Stimulated activated CD4-positive, alpha-beta T cell treated with anti-CD3 and anti-CD28 coated beads, Interleukin-2, amount 100 ng/mL, for 48 hours (primary cell): ENCODE measurements around the gene COL6A2.
"Not testable (repeated sequence)": the region's sequence is repeated elsewhere in the genome, so short reads cannot be mapped to it uniquely, and the experiment has no call there.

Experiments
- DNase-seq, 2 donors: peaks; one replicate each; pipeline ENCODE4 v3.0.0-alpha.2; 2020

The COL6A2 gene

DNA sequence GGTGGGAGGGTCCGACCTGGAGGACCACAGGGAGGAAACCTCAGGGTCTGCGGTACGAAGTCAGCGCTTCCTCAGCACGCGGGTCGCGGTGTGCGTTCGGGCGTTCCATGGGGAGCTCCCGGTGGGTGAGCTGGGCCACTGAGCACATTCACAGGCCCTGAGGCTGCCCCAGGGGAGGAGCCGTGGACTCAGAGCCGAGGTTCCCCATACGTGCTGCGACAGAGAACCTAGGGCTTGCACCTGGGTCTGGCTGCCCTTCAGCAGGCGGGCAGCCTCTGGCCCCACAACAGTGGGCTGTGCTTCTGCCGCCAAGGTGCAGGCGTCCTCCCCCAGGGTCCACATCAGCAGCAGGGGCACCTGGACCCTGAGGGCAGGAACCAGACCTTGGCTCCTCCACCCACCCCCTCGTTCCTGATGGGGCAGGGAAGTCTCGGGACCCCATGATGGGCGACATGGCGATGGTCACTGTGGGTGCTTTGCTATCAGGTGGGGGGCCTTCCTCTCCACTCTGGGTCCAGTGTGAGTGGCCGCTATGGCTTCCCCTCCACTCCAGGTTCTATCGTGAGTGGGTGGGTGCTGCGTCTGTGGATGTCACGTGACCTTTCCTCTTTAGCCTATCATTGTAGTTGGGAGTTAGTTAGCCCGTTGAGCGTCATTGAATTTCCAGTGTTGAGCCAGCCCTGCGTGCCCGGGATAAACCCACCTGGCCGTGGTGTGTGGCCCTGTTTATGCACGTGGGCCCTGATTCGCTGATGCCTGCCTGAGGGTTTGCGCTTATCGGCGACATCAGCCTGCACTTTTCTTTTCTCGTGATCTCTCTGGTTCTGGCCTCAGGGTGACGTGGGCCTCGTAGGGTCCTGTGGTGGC, 29.6 kb downstream of the COL6A2 start:
- no peak for DNase-seq

DNA sequence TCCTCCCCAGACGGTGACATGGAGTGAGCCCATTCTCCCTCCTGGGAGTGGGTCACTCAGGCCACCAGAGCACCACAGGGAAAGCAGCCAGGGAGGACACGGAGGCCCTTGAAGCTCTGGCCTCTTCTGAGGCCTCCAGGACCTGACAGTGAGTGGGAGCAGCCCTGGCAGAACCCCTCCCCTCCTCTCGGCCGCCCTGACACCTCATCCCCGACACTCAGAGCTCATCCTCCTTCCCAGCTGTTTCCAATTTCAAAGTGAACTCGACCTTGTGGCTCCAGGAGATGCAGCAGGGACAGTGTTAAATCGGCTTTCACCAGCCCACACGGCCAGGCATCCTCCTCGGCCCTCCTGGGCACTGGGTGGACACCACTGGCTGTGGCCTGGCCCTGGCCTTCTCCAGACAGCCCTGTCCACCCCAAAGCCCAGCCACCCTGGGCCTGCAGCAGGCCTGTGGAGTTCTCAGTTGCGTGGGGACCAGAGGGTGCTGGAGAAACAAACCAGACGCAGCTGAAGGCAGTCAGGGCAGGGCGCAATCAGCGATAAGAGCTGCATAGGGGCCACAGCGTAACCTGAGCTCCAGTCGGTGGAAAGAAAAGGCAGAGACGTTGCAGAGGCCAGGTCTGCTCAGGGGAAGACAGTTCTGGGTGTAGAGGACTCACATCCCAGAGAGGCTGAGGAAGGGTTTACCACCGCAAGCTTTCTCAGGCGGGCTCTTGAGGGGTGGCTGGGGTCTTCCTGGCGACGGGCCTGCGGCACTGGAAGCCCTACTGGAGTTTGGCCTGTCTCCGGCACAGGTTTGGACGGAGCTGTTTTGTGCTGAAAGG, 30.4 kb downstream of the COL6A2 start:
- DNase-seq, result no peak

DNA sequence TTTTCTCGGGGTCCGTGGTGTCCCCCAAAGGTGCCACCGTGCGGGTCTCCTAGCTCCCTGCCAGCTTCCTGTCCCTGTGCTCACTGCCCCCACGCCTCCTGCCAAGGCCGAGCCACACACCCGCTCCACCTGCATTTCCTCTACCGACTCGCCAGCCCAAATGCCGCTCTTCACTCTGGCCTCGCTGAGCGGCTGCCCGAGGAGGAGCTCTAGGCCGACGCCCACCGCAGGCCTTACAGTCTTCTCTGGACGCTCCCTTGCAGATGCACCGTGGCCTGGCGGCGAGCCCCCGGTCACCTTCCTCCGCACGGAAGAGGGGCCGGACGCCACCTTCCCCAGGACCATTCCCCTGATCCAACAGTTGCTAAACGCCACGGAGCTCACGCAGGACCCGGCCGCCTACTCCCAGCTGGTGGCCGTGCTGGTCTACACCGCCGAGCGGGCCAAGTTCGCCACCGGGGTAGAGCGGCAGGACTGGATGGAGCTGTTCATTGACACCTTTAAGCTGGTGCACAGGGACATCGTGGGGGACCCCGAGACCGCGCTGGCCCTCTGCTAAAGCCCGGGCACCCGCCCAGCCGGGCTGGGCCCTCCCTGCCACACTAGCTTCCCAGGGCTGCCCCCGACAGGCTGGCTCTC, 31.1 kb downstream of the COL6A2 start:
- no peak for DNase-seq

DNA sequence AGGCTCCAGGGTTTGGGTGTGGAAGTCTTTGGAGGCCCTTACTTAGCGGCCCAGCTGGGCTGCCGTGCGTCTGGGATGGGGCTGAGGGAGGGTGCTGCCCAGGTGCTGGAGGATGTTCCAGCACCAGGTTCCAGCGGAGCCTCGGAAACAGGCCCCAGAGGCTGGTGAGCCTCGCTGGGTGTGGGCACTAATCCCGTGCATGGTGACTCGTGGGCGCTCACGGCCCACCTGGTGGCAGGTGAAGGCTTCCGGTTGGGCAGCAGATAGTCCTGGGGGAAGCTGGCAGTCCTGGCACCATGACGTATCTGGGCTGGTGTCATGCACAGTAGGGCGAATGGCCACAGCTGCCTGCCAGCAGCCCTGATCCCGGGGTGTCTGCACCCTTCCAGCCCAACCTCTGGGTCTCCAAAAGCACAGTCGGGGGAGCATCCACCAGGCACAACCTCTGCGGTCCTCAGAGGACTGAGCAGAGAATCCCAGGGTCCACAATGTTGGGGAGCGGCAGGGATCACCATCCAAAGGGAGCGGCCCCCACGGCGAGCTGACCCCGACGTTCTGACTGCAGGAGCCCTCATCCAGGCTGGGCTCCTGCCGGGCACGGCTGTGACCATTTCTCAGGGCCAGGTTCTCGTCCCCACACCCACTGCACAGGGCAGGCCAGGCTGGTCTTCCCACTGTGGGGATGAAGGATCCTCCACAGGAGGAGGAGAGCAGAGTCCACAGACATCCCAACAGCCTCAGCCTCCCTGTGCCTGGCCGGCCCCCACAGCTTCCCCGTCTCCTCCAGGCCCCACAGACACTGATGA, 32.1 kb downstream of the COL6A2 start:
- no peak for DNase-seq

DNA sequence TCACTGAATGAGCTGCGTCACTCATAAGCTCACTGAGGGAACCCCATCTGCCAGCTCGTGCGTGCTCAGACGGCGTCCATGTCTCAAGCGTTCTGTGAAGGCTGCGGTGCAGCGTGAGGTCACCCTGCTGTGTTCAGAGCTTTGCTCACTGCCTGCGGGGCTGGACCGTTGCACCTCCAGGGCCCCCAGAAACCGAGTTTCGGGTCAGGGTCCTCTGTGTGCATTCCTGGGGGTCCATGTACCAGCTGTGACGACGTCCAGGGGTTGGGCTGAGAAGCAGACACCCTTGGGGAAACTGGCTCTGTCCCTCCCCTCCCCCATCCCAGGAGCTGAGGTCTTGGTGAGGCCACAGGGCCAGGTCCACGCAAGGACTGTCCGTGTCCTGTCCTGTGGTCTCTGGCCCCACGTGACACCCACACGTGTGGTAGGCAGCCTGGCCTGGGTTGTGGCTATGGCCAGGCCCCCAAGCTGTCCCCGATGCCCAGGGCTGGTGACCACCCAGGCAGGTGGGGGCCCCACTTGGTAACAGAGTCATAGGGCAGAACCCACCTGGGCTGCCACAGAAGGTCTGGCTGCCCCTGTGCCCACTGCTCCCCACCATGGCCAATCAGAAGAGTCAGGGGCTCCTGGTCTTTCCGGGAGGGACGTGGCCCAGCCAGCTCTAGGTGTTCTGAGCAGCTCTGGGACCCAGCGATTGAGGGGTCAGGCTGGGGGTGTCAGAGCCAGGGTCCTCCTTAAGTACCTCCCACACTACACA, 33.1 kb downstream of the COL6A2 start:
- no peak for DNase-seq

DNA sequence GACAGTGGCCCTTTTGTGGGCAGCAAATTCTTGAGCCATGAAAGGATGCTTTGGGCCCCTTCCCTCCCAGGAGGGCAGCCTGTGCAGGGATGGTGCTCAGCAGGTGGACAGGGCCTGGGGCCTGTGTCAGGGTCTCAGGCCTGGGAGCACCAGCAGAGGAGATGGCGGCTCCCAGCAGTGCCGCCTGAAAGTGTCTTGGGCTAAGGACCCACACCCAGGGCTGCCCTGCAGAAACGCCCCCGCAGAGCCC, 33.6 kb downstream of the COL6A2 start:
- no peak for DNase-seq

DNA sequence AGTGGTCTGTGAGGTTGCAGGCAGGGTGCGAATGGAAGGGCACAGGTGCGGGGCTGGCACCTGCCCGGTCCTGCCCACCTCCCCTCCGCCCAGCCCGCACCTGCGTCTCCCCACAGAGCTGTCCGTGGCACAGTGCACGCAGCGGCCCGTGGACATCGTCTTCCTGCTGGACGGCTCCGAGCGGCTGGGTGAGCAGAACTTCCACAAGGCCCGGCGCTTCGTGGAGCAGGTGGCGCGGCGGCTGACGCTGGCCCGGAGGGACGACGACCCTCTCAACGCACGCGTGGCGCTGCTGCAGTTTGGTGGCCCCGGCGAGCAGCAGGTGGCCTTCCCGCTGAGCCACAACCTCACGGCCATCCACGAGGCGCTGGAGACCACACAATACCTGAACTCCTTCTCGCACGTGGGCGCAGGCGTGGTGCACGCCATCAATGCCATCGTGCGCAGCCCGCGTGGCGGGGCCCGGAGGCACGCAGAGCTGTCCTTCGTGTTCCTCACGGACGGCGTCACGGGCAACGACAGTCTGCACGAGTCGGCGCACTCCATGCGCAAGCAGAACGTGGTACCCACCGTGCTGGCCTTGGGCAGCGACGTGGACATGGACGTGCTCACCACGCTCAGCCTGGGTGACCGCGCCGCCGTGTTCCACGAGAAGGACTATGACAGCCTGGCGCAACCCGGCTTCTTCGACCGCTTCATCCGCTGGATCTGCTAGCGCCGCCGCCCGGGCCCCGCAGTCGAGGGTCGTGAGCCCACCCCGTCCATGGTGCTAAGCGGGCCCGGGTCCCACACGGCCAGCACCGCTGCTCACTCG, 34.1 kb downstream of the COL6A2 start:
- DNase-seq, result no peak

DNA sequence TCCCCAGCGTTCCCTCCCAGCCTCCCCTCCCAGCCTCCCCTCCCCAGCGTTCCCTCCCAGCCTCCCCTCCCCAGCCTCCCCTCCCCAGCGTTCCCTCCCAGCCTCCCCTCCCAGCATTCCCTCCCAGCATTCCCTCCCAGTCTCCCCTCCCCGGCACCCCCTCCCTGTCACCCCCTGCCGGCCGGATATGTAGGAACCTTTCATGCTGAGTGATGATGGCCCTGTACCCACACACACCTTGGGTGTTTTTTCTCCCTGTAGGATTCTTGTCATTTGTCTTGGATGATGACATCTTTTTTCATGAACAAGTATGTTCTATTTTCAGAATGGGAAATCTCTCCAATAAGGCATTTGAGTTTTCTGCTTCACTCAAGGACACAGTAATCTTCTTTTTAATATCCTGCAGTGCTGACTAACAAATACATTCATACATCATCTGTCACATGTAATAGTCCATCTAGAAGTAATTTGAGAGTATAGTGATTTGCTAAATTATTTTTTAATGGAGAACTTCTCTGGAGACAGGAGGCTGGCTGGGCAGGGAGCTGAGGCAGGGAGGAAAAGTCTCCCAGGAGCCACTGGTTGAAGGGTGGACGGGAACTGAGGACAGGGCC, 38.0 kb downstream of the COL6A2 start:
- DNase-seq, result no peak

DNA sequence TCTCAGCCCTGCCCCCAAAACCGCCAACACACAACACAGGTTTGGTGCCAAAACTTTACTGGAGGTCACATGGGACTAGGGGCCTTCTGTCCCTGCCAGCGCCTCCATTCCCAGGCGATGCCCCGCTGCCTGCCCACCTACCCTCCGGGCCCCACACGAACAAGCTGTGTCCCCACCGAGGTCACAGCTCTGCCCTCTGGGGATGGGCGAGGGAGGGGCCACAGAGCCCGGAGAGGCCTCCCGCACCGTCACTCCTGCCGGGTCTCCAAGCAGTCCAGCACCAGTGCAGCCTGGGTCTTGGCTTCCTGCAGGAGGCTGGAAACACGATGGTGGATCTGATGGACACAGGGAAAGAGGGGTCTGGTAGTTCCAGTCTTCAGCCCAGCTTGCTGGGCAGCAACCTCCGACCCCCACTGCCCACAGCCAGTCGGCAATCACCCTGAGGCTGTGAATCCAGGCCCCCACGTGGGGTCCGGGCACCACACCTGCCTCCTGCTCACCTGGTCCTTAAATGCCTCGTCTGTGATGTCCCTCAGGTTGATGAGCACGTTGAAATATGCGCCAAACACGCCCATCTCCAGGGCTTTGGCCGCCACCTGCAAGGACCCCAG, 38.9 kb downstream of the COL6A2 start:
- DNase-seq, result no peak

DNA sequence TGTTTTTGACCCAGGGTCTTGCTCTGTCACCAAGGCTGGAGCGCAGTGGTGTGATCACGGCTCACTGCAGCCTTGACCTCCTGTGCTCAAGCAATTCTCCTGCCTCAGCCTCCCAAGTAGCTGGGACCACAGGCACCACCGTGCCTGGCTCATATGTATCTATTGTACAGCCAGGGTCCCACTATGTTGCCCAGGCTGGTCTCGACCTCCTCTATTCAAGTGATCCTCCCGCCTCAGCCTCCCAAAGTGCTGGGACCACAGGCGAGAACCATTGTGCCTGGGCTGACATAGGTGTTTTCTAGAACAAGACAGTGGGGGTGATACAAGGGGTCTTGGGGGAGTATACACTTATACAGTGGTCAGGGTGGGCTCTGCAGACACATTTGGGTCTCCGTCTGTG, 40.0 kb downstream of the COL6A2 start:
- no peak for DNase-seq

DNA sequence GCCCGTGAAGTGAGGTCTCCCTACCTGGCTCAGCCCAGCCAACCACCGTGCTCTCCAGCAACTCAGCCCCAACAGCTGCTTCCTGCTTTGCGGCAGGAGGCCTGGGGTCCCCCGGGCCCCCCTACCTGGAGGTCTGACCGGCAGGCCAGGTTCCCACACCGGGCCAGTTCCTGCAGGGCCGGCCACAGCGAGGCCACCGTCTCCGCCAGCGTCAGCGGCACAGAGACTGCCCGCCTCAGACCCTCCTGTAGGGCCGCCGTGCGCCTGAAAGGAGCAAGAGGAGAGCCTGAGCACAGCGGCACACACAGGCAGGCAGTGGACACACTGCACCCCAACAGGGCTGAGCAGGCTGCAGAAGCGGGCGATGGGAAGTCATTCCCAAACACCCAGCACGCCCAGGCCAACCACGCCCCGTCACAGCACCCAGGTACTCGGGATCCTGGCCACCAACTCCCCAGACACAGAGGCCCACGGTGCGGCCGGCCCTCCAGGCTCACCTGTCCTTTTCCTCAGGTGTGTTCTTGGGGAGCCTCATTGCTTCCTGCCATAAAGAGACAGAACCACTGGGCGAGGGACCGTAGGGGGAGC, 40.6 kb downstream of the COL6A2 start:
- no peak for DNase-seq

DNA sequence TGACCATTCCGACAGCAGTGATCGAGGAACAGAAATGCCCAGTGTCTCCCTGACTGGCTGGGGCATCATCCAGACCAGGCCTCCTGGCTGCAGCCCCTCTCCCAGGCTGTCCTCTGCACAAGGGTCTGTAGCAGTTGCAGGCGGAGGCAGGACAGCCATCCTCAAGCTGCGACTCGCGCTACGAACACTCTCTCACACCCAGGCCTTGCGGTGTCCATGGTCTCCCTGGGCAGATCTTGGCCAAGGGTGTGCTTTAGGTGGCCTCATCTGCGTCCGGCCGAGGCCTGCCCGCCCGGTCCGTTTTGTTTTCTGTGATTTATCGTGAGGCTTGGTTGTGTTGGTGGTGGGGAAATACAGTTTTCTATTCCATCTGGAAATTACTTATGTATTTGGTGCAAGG, 41.8 kb downstream of the COL6A2 start:
- no peak for DNase-seq

DNA sequence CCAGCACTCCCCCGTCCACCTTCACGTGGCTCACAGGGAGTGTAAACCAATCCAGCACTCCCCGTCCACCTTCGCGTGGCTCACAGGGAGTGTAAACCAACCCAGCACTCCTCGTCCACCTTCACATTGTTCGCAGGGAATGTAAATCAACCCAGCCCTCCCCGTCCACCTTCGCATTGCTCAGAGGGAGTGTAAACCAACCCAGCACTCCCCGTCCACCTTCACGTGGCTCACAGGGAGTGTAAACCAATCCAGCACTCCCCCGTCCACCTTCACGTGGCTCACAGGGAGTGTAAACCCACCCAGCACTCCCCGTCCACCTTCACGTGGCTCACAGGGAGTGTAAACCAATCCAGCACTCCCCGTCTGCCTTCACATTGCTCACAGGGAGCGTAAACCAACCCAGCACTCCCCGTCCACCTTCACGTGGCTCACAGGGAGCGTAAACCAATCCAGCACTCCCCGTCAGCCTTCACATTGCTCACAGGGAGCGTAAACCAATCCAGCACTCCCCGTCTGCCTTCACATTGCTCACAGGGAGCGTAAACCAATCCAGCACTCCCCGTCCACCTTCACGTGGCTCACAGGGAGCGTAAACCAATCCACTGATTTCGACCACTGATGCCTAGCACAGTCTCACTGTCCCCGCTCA, 42.6 kb downstream of the COL6A2 start:
- DNase-seq, result not testable (repeated sequence)

DNA sequence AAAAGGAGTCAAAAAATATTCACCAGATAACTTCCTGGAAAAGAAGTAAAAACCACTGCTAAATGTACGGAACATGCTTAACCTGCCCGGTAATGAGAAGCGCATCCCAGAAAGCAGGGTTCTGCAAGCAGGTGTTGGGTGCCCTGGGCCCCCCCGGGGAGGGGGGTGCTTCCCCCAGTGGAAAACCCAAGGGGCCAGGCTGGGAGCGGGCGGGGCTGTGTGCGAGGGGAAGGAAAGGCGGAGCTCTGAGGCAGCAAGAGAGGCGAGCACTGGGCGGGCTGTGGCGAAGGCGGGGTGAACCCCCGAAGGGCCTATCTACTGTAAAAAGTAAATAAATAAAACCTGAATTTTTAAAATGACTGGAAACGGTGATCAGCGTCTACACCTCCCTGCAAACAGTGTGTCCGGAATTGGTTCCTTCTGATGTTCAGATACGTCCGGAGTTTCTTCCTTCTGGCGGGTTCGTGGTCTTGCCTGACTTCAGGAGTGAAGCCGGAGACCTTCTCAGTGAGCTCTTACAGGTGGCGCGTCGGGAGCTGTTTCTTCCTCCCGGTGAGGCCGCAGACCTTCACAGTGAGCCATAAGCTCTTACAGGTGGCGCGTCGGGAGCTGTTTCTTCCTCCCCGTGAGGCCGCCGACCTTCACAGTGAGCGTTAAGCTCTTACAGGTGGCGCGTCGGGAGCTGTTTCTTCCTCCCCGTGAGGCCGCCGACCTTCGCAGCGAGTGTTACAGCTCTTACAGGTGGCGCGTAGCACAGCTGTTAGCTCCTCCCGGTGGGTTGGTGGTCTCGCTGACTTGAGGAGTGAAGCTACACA, 44.1 kb downstream of the COL6A2 start:
- no peak for DNase-seq

DNA sequence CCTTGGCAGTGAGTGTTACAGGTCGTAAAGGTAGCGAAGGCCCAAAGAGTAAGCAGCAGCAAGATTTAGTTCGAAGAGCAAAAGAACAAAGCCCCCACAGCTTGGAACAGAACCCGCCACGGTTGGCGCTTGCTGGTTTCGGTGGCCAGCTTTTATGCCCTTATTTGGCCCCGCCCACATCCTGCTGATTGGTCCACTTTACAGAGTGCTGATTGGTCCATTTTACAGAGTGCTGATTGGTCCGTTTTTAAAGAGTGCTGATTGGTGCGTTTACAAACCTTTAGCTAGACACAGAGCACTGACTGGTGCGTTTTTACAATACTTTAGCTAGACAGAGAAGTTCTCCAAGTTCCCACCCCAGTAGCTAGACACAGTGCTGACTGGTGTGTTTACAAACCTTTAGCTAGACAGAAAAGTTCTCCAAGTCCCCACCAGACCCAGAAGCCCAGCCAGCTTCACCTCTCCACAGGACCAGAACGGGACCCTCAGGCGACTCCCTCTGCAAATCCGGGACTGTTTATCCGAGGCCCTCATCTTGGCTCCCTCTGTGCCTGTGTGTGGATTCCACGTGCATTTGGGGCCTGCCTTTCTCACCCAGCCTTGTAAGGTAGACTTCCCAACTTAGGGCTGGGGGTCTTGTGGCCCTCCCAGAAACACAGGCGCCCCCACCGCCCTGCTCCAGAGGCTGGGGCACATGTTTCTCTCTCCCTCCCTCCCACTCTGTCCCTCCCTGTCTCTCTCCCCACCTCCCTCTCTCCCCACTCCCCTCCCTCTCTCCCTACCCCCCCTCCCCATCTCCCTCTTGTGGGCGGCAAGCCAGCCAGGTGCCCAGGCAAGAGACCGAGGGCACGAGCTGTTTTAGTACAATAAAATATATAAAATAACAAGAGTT, 44.9 kb downstream of the COL6A2 start:
- no peak for DNase-seq

DNA sequence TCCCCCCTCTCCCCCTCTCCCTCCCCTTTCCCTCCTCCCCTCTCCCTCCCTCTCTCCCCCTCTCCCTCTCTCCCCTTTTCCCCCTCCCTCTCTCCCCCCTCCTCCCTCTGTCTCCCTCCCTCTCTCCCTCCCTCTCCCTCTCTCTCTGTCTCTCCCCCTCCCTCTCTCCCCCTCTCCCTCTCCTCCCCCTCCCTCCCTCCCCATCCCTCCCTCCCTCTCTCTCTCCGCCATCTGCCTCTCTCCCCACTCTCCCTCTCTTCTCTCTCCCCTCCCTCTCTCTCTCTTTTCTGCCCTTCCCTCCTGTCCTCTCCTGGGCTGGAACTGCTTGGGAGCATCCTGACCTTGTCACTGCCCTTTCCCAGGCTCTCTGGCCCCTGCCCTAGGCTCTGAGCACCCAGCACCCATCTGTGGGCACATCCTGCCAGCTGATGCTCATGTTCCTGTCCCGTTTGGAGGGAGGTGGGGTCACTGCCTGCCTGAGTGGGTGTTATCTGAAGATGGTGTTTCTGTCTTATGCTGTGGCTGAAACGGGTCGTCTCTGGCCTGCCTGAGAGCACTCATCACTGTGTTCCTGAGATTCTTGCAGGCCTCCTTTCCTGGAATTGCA, 46.7 kb downstream of the COL6A2 start:
- DNase-seq, result no peak
